ENCODE measurements around the gene KITLG. TPM values are rescaled to one million over a fixed set of nuclear protein-coding genes. Genes with fewer than 3 reads are reported as not detected.

KITLG gene
- total and polyA plus RNA-seq, 2 experiments from 2014 or later, result 3.1 to 10.7 TPM

- no peaks in the 10 kb centered on the region for H4K20me1 ChIP-seq (replicated peaks; ENCODE audit: insufficient read depth)
Measured at GRCh38 chr12:88566430-88566829, 13.8 kb downstream of the KITLG start.

More at GRCh38 chr12:88566430-88566829, 13.8 kb downstream of the KITLG start:
- Histone ChIP-seq H3K9me2 (ENCODE audit: insufficient read depth) (no peaks in the 10 kb centered on the region), H3K36me3 (ENCODE audit: insufficient read depth) (no peaks in the 10 kb centered on the region), H3K79me2 (replicated peaks; ENCODE audit: insufficient read depth) (0 out of 2 replicates have a peak, but pooled peaks cover 4% of the 10 kb centered on the region), H3K27ac (ENCODE audit: low read depth) (no peak overlapping the region), H3K4me1 (ENCODE audit: insufficient read depth) (peaks cover 26% of the 10 kb centered on the region), H3F3A (replicated peaks; ENCODE audit: low read depth) (no peaks in the 10 kb centered on the region), H3K4me3 (no peak overlapping the region), H2AFZ (no peak overlapping the region), H3K27me3 (ENCODE audit: insufficient read depth) (no peaks in the 10 kb centered on the region), H3K4me2 (no peak overlapping the region; the same call in 1 of the 2 replicates)
- Mint-ChIP-seq H3K27ac (no peak overlapping the region), H3K4me3 (no peak overlapping the region), H3K9me3 (no peaks in the 10 kb centered on the region), H3K36me3 (ENCODE audit: low read depth) (no peaks in the 10 kb centered on the region), H3K4me1 (peaks cover 24% of the 10 kb centered on the region), H3K27me3 (ENCODE audit: insufficient read depth, low read depth, poor library complexity) (no peaks in the 10 kb centered on the region)
- ATAC-seq (no peak), DNase-seq (ENCODE audit: low spot score) (no peak)
- TF ChIP-seq POLR2AphosphoS5 (IDR thresholded peaks at IDR 0.05; ENCODE audit: low read depth) (no peak), STAT1 (IDR thresholded peaks at IDR 0.05; ENCODE audit: unreplicated experiment) (no peak), EZH2 (IDR thresholded peaks at IDR 0.05; ENCODE audit: low read depth, unreplicated experiment) (no peak), NANOG (IDR thresholded peaks at IDR 0.05; ENCODE audit: borderline replicate concordance) (no peak), REST (IDR thresholded peaks at IDR 0.05; ENCODE audit: unreplicated experiment) (no peak), ETS1 (IDR thresholded peaks at IDR 0.05) (no peak), EZH2phosphoT487 (IDR thresholded peaks at IDR 0.05; ENCODE audit: unreplicated experiment) (no peak), JUNB (IDR thresholded peaks at IDR 0.05; ENCODE audit: unreplicated experiment) (no peak), ZNF331 (CRISPR knock-in tag; IDR thresholded peaks at IDR 0.05; ENCODE audit: low read depth) (no peak), ZNF114 (CRISPR knock-in tag; IDR thresholded peaks at IDR 0.05) (no peak), CREB1 (CRISPR knock-in tag; IDR thresholded peaks at IDR 0.05; ENCODE audit: low read depth) (no peak)
- TF ChIP-seq, protein P1, sequence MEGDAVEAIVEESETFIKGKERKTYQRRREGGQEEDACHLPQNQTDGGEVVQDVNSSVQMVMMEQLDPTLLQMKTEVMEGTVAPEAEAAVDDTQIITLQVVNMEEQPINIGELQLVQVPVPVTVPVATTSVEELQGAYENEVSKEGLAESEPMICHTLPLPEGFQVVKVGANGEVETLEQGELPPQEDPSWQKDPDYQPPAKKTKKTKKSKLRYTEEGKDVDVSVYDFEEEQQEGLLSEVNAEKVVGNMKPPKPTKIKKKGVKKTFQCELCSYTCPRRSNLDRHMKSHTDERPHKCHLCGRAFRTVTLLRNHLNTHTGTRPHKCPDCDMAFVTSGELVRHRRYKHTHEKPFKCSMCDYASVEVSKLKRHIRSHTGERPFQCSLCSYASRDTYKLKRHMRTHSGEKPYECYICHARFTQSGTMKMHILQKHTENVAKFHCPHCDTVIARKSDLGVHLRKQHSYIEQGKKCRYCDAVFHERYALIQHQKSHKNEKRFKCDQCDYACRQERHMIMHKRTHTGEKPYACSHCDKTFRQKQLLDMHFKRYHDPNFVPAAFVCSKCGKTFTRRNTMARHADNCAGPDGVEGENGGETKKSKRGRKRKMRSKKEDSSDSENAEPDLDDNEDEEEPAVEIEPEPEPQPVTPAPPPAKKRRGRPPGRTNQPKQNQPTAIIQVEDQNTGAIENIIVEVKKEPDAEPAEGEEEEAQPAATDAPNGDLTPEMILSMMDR (conservative IDR thresholded peaks at IDR 0.05; ENCODE audit: low read depth in 2 of 2), result no peak
- TF ChIP-seq, protein P2, sequence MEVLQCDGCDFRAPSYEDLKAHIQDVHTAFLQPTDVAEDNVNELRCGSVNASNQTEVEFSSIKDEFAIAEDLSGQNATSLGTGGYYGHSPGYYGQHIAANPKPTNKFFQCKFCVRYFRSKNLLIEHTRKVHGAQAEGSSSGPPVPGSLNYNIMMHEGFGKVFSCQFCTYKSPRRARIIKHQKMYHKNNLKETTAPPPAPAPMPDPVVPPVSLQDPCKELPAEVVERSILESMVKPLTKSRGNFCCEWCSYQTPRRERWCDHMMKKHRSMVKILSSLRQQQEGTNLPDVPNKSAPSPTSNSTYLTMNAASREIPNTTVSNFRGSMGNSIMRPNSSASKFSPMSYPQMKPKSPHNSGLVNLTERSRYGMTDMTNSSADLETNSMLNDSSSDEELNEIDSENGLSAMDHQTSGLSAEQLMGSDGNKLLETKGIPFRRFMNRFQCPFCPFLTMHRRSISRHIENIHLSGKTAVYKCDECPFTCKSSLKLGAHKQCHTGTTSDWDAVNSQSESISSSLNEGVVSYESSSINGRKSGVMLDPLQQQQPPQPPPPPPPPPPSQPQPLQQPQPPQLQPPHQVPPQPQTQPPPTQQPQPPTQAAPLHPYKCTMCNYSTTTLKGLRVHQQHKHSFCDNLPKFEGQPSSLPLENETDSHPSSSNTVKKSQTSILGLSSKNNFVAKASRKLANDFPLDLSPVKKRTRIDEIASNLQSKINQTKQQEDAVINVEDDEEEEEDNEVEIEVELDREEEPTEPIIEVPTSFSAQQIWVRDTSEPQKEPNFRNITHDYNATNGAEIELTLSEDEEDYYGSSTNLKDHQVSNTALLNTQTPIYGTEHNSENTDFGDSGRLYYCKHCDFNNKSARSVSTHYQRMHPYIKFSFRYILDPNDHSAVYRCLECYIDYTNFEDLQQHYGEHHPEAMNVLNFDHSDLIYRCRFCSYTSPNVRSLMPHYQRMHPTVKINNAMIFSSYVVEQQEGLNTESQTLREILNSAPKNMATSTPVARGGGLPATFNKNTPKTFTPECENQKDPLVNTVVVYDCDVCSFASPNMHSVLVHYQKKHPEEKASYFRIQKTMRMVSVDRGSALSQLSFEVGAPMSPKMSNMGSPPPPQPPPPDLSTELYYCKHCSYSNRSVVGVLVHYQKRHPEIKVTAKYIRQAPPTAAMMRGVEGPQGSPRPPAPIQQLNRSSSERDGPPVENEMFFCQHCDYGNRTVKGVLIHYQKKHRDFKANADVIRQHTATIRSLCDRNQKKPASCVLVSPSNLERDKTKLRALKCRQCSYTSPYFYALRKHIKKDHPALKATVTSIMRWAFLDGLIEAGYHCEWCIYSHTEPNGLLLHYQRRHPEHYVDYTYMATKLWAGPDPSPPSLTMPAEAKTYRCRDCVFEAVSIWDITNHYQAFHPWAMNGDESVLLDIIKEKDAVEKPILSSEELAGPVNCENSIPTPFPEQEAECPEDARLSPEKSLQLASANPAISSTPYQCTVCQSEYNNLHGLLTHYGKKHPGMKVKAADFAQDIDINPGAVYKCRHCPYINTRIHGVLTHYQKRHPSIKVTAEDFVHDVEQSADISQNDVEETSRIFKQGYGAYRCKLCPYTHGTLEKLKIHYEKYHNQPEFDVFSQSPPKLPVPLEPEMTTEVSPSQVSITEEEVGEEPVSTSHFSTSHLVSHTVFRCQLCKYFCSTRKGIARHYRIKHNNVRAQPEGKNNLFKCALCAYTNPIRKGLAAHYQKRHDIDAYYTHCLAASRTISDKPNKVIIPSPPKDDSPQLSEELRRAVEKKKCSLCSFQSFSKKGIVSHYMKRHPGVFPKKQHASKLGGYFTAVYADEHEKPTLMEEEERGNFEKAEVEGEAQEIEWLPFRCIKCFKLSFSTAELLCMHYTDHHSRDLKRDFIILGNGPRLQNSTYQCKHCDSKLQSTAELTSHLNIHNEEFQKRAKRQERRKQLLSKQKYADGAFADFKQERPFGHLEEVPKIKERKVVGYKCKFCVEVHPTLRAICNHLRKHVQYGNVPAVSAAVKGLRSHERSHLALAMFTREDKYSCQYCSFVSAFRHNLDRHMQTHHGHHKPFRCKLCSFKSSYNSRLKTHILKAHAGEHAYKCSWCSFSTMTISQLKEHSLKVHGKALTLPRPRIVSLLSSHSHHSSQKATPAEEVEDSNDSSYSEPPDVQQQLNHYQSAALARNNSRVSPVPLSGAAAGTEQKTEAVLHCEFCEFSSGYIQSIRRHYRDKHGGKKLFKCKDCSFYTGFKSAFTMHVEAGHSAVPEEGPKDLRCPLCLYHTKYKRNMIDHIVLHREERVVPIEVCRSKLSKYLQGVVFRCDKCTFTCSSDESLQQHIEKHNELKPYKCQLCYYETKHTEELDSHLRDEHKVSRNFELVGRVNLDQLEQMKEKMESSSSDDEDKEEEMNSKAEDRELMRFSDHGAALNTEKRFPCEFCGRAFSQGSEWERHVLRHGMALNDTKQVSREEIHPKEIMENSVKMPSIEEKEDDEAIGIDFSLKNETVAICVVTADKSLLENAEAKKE (CRISPR knock-in tag; IDR thresholded peaks at IDR 0.05), result no peak

All from GM23338 (cell line).